OCI-LY1 (cell line): ENCODE results near the gene PLEKHH2.

Source experiments
- H2AFZ ChIP-seq: fragments of 200-600 bp; sonication (generic), shearing (Covaris generic); 2 replicates; pipeline ENCODE4 v1.6.0; 2014; ENCODE audit warnings: antibody characterized with exemption, mild to moderate bottlenecking, low read length
- H3F3A ChIP-seq: fragments of 200-600 bp; sonication (generic), shearing (Covaris generic); 2 replicates; pipeline ENCODE4 v1.6.0; 2014; ENCODE audit warnings: mild to moderate bottlenecking, antibody characterized with exemption, low read length, moderate library complexity; ENCODE audit not compliant: insufficient read depth
- H3K27ac ChIP-seq: fragments of 200-600 bp; sonication (generic); 2 replicates; pipeline ENCODE4 v1.5.1; 2014; ENCODE audit warnings: low read length, mixed run types, mild to moderate bottlenecking, low read depth; ENCODE audit not compliant: poor library complexity, severe bottlenecking
- H3K27me3 ChIP-seq: fragments of 200-600 bp; sonication (generic); 2 replicates; pipeline ENCODE4 v1.6.0; 2014; ENCODE audit warnings: antibody characterized with exemption, mild to moderate bottlenecking, low read length, moderate library complexity; ENCODE audit not compliant: insufficient read depth
- H3K36me3 ChIP-seq: fragments of 200-600 bp; sonication (generic); 2 replicates; pipeline ENCODE4 v1.6.1; 2014; ENCODE audit warnings: mild to moderate bottlenecking, antibody characterized with exemption, low read length, moderate library complexity, mixed read lengths; ENCODE audit not compliant: insufficient read depth
- H3K4me1 ChIP-seq: fragments of 200-600 bp; sonication (generic); 2 replicates; pipeline ENCODE4 v1.5.1; 2014; ENCODE audit warnings: mild to moderate bottlenecking, low read length, moderate library complexity; ENCODE audit not compliant: insufficient read depth, severe bottlenecking
- H3K4me2 ChIP-seq: fragments of 200-600 bp; sonication (generic), shearing (Covaris generic); 2 replicates; pipeline ENCODE4 v1.6.1; 2014; ENCODE audit warnings: low read length
- H3K4me3 ChIP-seq: fragments of 200-600 bp; sonication (generic); 2 replicates; pipeline ENCODE4 v1.5.1; 2014; ENCODE audit warnings: low read length, low read depth, mild to moderate bottlenecking, mixed read lengths; ENCODE audit not compliant: poor library complexity, severe bottlenecking
- H3K79me2 ChIP-seq: fragments of 200-600 bp; shearing (Covaris generic); 2 replicates; pipeline ENCODE4 v1.6.1; 2016; ENCODE audit warnings: mixed run types, low read length, mixed read lengths; ENCODE audit not compliant: insufficient read depth
- H3K9ac ChIP-seq: fragments of 200-600 bp; sonication (generic), shearing (Covaris generic); 2 replicates; pipeline ENCODE4 v1.6.1; 2014; ENCODE audit warnings: mild to moderate bottlenecking, low read length, mixed read lengths
- H3K9me2 ChIP-seq: fragments of 200-600 bp; sonication (generic), shearing (Covaris generic); 2 replicates; pipeline ENCODE4 v1.6.1; 2014; ENCODE audit warnings: low read depth, mild to moderate bottlenecking, low read length, mixed read lengths
- H3K9me3 ChIP-seq: fragments of 200-600 bp; shearing (Covaris generic); 2 replicates; pipeline ENCODE4 v1.6.1; 2014; ENCODE audit warnings: low read length, mixed read lengths
- H4K20me1 ChIP-seq: fragments of 200-600 bp; sonication (generic), shearing (Covaris generic); 2 replicates; pipeline ENCODE4 v1.6.0; 2016; ENCODE audit warnings: mild to moderate bottlenecking, low read length; ENCODE audit not compliant: insufficient read depth
- EZH2 ChIP-seq: fragments of 200-600 bp; sonication (generic), shearing (Covaris generic); IDR thresholded peaks from 2 replicates; pipeline ENCODE4 v1.8.0; 2017; ENCODE audit warnings: borderline replicate concordance, mixed run types, mild to moderate bottlenecking, antibody characterized with exemption, low read length, moderate library complexity, mixed read lengths
- TF ChIP-seq, protein P1 (sequence below): fragments of 200-600 bp; sonication (generic), shearing (Covaris generic); IDR thresholded peaks from 2 replicates; pipeline ENCODE4 v1.5.1; 2017; ENCODE audit warnings: mild to moderate bottlenecking, antibody characterized with exemption, low read length, moderate library complexity, mixed read lengths

The PLEKHH2 gene

DNA sequence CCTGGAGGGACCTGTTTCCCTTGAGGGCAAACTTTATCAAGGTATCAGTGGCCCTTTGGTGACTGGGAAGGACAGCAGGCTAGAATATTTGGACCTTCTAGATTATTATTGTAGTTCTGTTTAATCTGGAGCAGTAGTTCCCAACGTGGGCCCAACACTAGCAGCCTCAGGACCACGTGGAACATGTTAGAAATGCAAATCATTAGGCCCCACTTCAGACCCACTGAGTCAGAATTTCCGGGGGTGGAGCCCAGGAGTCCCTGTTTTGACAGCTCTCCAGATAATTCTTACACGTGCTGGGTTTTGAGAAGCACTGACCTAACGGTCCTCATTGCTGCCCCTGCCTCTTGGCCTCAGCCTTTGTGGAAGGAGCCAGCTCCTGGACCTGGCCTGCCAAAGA lies 111.3 kb downstream of the PLEKHH2 start:
- Histone ChIP-seq H3K9ac (no peak overlapping the region), H3K9me3 (no peaks in the 10 kb centered on the region), H3K4me1 (no peaks in the 10 kb centered on the region), H3F3A (no peaks in the 10 kb centered on the region), H3K4me2 (no peak overlapping the region), H3K27ac (no peak overlapping the region), H3K79me2 (no peaks in the 10 kb centered on the region), H3K9me2 (no peaks in the 10 kb centered on the region), H4K20me1 (no peaks in the 10 kb centered on the region), H2AFZ (no peak overlapping the region), H3K27me3 (no peaks in the 10 kb centered on the region), H3K36me3 (no peaks in the 10 kb centered on the region), H3K4me3 (no peak overlapping the region)
- no peak for TF ChIP-seq EZH2
- TF ChIP-seq, protein P1, sequence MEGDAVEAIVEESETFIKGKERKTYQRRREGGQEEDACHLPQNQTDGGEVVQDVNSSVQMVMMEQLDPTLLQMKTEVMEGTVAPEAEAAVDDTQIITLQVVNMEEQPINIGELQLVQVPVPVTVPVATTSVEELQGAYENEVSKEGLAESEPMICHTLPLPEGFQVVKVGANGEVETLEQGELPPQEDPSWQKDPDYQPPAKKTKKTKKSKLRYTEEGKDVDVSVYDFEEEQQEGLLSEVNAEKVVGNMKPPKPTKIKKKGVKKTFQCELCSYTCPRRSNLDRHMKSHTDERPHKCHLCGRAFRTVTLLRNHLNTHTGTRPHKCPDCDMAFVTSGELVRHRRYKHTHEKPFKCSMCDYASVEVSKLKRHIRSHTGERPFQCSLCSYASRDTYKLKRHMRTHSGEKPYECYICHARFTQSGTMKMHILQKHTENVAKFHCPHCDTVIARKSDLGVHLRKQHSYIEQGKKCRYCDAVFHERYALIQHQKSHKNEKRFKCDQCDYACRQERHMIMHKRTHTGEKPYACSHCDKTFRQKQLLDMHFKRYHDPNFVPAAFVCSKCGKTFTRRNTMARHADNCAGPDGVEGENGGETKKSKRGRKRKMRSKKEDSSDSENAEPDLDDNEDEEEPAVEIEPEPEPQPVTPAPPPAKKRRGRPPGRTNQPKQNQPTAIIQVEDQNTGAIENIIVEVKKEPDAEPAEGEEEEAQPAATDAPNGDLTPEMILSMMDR, result no peak

DNA sequence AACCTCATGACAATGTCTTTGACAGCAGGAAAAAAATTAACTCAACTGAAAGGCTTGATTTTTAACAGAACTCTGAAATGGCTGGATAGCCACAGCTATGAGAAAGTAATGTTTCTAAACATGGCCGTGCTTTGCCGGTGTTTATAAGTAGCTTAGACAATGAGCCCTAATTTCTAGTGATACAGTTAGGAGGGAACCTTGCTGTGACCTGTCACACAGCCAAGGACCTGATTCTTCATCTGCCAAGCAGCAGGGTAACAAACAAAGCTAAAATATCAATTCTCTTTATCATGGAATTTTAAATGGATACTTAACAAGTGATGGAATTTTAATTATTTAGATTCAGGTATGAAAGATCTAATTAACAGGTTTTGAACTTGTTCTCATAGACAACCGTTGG lies 112.5 kb downstream of the PLEKHH2 start:
- no peaks in the 10 kb centered on the region for H3K27me3 ChIP-seq
- no peaks in the 10 kb centered on the region for H3K79me2 ChIP-seq
- H2AFZ ChIP-seq, result no peak overlapping the region
- no peak overlapping the region for H3K27ac ChIP-seq
- no peaks in the 10 kb centered on the region for H3K4me1 ChIP-seq
- H4K20me1 ChIP-seq, result no peaks in the 10 kb centered on the region
- TF ChIP-seq EZH2, result no peak
- TF ChIP-seq, protein P1, result no peak
- no peaks in the 10 kb centered on the region for H3K36me3 ChIP-seq
- H3K9ac ChIP-seq, result no peak overlapping the region
- H3K4me3 ChIP-seq, result no peak overlapping the region
- no peak overlapping the region for H3K4me2 ChIP-seq
- H3F3A ChIP-seq, result no peaks in the 10 kb centered on the region
- no peaks in the 10 kb centered on the region for H3K9me3 ChIP-seq
- no peaks in the 10 kb centered on the region for H3K9me2 ChIP-seq

DNA sequence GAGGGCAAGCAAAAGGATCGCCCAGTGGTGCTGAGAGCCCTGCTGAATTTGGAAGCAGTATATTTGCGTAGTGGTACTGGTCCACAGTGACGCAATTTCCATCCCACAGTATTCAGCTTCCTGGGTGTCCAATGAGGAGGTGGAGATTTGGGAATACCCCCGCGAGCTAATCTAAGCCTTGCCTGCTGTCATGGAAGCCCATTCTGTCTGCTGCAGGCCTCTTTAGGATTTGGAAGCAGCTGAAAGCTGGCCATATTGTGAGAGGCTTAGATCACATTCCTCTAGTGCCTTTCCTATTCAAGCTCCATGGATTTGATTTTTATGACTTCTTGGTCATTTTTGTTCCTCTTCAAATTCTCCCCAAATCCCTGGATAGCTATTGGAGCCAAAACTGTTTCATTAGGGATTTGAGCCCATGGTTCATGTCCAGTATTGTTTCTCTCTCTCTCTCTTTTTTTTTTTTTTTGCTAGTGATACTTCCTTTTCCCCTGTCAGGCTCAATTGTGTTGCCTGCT lies 114.5 kb downstream of the PLEKHH2 start:
- no peak overlapping the region for H3K27ac ChIP-seq
- no peaks in the 10 kb centered on the region for H3K4me1 ChIP-seq
- TF ChIP-seq, protein P1, result no peak
- TF ChIP-seq EZH2, result no peak
- H3K27me3 ChIP-seq, result no peaks in the 10 kb centered on the region
- H4K20me1 ChIP-seq, result no peaks in the 10 kb centered on the region
- no peak overlapping the region for H3K4me3 ChIP-seq
- no peaks in the 10 kb centered on the region for H3K36me3 ChIP-seq
- H2AFZ ChIP-seq, result no peak overlapping the region
- H3K9me2 ChIP-seq, result no peaks in the 10 kb centered on the region
- no peaks in the 10 kb centered on the region for H3K9me3 ChIP-seq
- H3F3A ChIP-seq, result no peaks in the 10 kb centered on the region
- H3K4me2 ChIP-seq, result no peak overlapping the region
- H3K9ac ChIP-seq, result no peak overlapping the region
- H3K79me2 ChIP-seq, result no peaks in the 10 kb centered on the region
